HEK293T (cell line): Measurements from ENCODE around the gene SLC37A1.

ENCODE experiments used
- CTCF ChIA-PET: fragments of 350-600 bp; formaldehyde crosslinking; extraction: SDS; loops from one replicate; lab custom pipeline; 2021; ENCODE audit warnings: antibody characterized with exemption, inconsistent platforms; lab: Yijun Ruan, JAX
- POLR2A ChIA-PET: fragments of 350-600 bp; formaldehyde crosslinking; extraction: SDS; loops from one replicate; lab custom pipeline; 2020; ENCODE audit warnings: antibody characterized with exemption, inconsistent platforms; lab: Yijun Ruan, JAX
- DNase-seq: peaks from one replicate; pipeline ENCODE4 v3.0.0; 2012; ENCODE audit warnings: mixed read lengths; ENCODE audit errors: extremely low spot score
- ARNT ChIP-seq: fragments of 450-650 bp; IDR thresholded peaks from 2 replicates; pipeline ENCODE4 v1.6.1; 2017; ENCODE audit warnings: mild to moderate bottlenecking
- BHLHE40 ChIP-seq: fragments of 450-650 bp; IDR thresholded peaks from 2 replicates; pipeline ENCODE4 v1.6.1; 2016; ENCODE audit warnings: mild to moderate bottlenecking, moderate library complexity, borderline replicate concordance
- CTBP1 ChIP-seq: fragments of 450-650 bp; IDR thresholded peaks from 2 replicates; pipeline ENCODE4 v1.6.1; 2016; ENCODE audit warnings: borderline replicate concordance
- ELF4 ChIP-seq: fragments of 450-650 bp; IDR thresholded peaks from 2 replicates; pipeline ENCODE4 v1.6.1; 2017; ENCODE audit warnings: antibody characterized with exemption
- FOXA1 ChIP-seq: fragments of 450-650 bp; IDR thresholded peaks from 2 replicates; pipeline ENCODE4 v1.6.1; 2016; ENCODE audit warnings: mild to moderate bottlenecking
- FOXK2 ChIP-seq: fragments of 450-650 bp; IDR thresholded peaks from 2 replicates; pipeline ENCODE4 v1.6.1; 2016; ENCODE audit warnings: mild to moderate bottlenecking
- FOXM1 ChIP-seq: fragments of 450-650 bp; IDR thresholded peaks from 2 replicates; pipeline ENCODE4 v1.6.1; 2017; ENCODE audit warnings: mild to moderate bottlenecking, borderline replicate concordance
- HDGF ChIP-seq: fragments of 450-650 bp; IDR thresholded peaks from 2 replicates; pipeline ENCODE4 v1.6.1; 2017; ENCODE audit warnings: antibody characterized with exemption, borderline replicate concordance
- L3MBTL2 ChIP-seq: fragments of 450-650 bp; conservative IDR thresholded peaks from 2 replicates; pipeline ENCODE4 v1.6.1; 2016; ENCODE audit warnings: mild to moderate bottlenecking
- LEF1 ChIP-seq: fragments of 450-650 bp; IDR thresholded peaks from 2 replicates; pipeline ENCODE4 v1.6.1; 2017; ENCODE audit warnings: mild to moderate bottlenecking, borderline replicate concordance
- NFRKB ChIP-seq: fragments of 450-650 bp; IDR thresholded peaks from 2 replicates; pipeline ENCODE4 v1.6.1; 2016; ENCODE audit warnings: mild to moderate bottlenecking, moderate library complexity
- PKNOX1 ChIP-seq: fragments of 450-650 bp; IDR thresholded peaks from 2 replicates; pipeline ENCODE4 v1.6.1; 2016
- SP1 ChIP-seq: fragments of 450-650 bp; IDR thresholded peaks from 2 replicates; pipeline ENCODE4 v1.6.1; 2017
- SUZ12 ChIP-seq: fragments of 450-650 bp; IDR thresholded peaks from 2 replicates; pipeline ENCODE4 v1.6.1; 2016; ENCODE audit warnings: mild to moderate bottlenecking
- TARDBP ChIP-seq: fragments of 450-650 bp; IDR thresholded peaks from 2 replicates; pipeline ENCODE4 v1.6.1; 2016
- ZNF384 ChIP-seq: fragments of 450-650 bp; IDR thresholded peaks from 2 replicates; pipeline ENCODE4 v1.6.1; 2016

SLC37A1 gene

GRCh38 chr21:42530167-42530518 lies 16.5 kb downstream of the SLC37A1 start:
- DNase-seq, result no peak
- TF ChIP-seq BHLHE40 (no peak), FOXK2 (no peak), L3MBTL2 (no peak), SP1 (no peak), ELF4 (no peak), ARNT (no peak), FOXA1 (no peak), FOXM1 (no peak), CTBP1 (no peak), LEF1 (no peak), SUZ12 (no peak), NFRKB (no peak), ZNF384 (no peak)
- POLR2A ChIA-PET, result no interaction called here
- CTCF ChIA-PET, result no interaction called here

GRCh38 chr21:42531771-42532170 lies 18.1 kb downstream of the SLC37A1 start:
- CTCF ChIA-PET, result no interaction called here
- POLR2A ChIA-PET, result no interaction called here
- no peak for DNase-seq
- TF ChIP-seq LEF1, result no peak
- no peak for TF ChIP-seq PKNOX1
- no peak for TF ChIP-seq ZNF384
- TF ChIP-seq FOXM1, result no peak
- no peak for TF ChIP-seq BHLHE40
- TF ChIP-seq SUZ12, result no peak
- TF ChIP-seq ELF4, result no peak
- no peak for TF ChIP-seq ARNT
- TF ChIP-seq L3MBTL2, result no peak
- TF ChIP-seq HDGF, result no peak
- TF ChIP-seq CTBP1, result no peak

- TF ChIP-seq PKNOX1 (no peak), HDGF (no peak), ELF4 (no peak), ARNT (no peak), SP1 (no peak), TARDBP (no peak)
- CTCF ChIA-PET, result no interaction called here
- no peak for DNase-seq
- POLR2A ChIA-PET, result no interaction called here
These were observed 19.0 kb downstream of the SLC37A1 start for GRCh38 chr21:42532466-42533181.

GRCh38 chr21:42533306-42533962 lies 19.8 kb downstream of the SLC37A1 start:
- no peak for DNase-seq
- TF ChIP-seq BHLHE40 (no peak), CTBP1 (no peak), SP1 (no peak), SUZ12 (no peak), ELF4 (no peak), PKNOX1 (no peak), HDGF (no peak), TARDBP (no peak), FOXK2 (no peak), FOXA1 (no peak), L3MBTL2 (no peak)
- CTCF ChIA-PET, result no interaction called here
- POLR2A ChIA-PET, result no interaction called here

- POLR2A ChIA-PET, result no interaction called here
- no peak for DNase-seq
- TF ChIP-seq SP1 (no peak), L3MBTL2 (no peak), LEF1 (no peak), ELF4 (no peak), NFRKB (no peak), CTBP1 (no peak), ARNT (no peak), HDGF (no peak), SUZ12 (no peak), TARDBP (no peak), FOXM1 (no peak), PKNOX1 (no peak), FOXK2 (no peak), FOXA1 (no peak), ZNF384 (no peak), BHLHE40 (no peak)
- CTCF ChIA-PET, result no interaction called here
These were observed 20.3 kb downstream of the SLC37A1 start for GRCh38 chr21:42533963-42534355.
